GM18520 (cell line): ENCODE data around the gene TCP11L1.
A peak's percentile ranks its signal among the peaks of the same experiment; 100 is the strongest.

Source experiments
- ATAC-seq: cut with Tn5 transposase; IDR thresholded peaks from one replicate; pipeline ENCODE4 v1.9.1; 2021; ENCODE audit not compliant: unreplicated experiment

The TCP11L1 gene, protein sequence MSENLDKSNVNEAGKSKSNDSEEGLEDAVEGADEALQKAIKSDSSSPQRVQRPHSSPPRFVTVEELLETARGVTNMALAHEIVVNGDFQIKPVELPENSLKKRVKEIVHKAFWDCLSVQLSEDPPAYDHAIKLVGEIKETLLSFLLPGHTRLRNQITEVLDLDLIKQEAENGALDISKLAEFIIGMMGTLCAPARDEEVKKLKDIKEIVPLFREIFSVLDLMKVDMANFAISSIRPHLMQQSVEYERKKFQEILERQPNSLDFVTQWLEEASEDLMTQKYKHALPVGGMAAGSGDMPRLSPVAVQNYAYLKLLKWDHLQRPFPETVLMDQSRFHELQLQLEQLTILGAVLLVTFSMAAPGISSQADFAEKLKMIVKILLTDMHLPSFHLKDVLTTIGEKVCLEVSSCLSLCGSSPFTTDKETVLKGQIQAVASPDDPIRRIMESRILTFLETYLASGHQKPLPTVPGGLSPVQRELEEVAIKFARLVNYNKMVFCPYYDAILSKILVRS

GRCh38 chr11:33039274-33040032 lies at the start of gene TCP11L1:
TSS of gene TCP11L1 (plus strand) at chr11:33039572. CDS start at chr11:33043774, 4,202 bp downstream.
- ATAC-seq: peak; percentile 66

- no peak for ATAC-seq
Measured at GRCh38 chr11:32990481-32990880, 48.9 kb upstream of the TCP11L1 start.

- ATAC-seq: no peak
Measured at GRCh38 chr11:32991427-32991826, 47.9 kb upstream of the TCP11L1 start.

DNA sequence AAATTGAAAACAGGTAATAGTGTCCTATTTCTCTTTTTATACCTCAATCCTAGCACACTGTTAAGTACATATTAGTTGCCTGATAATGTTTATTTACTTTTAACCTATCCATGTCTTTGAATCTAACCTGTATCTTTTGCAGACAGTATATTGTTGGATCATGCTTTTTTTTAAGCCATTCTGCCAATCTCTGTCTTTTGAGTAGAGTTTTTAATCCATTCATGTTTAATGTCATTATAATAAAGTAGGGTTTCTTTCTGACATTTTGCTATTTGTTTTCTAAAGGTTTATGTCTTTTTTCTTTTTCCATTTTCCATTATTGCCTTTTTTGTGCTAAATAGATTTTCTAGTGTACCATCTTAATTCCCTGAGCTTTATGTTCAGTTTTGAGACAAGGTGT lies 47.5 kb upstream of the TCP11L1 start:
- no peak for ATAC-seq

GRCh38 chr11:33000181-33000580 lies 39.2 kb upstream of the TCP11L1 start:
- no peak for ATAC-seq

DNA sequence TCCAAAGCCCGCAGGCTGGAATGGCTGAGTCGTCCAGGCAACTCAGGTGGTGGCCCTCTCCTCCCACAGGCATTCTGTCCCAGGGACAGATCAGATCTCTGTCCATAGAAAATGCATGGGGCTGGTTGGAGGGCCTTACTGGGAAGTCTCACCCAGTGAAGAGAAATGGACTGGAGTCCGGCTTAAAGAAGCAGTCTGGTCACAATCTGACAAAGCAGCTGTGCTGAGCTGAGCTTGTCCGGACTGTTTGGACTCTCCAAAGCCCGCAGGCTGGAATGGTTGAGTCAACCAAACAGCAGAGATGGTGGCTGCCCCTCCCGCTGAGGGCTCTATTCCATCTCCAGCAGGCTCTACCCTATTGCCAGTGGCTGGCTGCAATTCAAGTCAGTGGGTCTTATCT lies 38.1 kb upstream of the TCP11L1 start:
- ATAC-seq: no peak

DNA sequence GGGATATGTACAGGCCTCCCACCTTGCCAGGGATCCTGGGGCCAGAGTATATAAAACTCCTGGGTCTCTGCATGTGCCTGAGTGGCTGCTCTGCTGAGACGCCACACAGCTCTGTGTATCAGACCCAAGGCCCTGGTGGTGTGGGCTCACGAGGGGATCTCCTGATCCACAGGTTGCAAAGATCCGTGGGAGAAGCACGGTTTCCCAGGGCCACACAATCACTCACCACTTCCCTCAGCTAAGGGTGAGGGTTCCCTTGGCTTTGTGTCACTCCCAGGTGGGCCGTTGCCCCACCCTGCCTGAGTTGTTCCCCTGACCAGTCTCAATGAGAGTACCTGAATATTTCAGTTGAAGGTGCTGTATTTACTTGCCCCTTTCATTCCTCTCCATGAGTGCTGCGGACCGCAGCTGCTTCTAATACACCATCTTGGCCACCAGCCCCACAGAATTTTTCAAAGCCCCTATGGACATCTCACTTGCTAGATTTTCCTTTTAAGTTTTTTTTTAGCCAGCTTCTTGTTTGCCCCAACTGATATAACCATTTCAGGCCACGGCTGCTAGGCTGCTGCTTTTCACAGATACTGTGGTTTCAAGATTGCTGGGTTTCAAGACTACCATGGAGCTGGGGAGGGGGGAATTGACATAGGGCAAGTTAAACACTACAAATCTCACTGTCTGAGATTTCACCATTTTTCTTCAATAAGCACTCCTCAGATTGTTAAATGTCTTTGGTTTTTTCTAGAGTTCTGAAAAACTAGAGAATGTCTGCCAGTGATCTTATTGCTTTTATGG lies 37.4 kb upstream of the TCP11L1 start:
- ATAC-seq: no peak

- no peak for ATAC-seq
Measured at GRCh38 chr11:33005175-33005574, 34.2 kb upstream of the TCP11L1 start.

DNA sequence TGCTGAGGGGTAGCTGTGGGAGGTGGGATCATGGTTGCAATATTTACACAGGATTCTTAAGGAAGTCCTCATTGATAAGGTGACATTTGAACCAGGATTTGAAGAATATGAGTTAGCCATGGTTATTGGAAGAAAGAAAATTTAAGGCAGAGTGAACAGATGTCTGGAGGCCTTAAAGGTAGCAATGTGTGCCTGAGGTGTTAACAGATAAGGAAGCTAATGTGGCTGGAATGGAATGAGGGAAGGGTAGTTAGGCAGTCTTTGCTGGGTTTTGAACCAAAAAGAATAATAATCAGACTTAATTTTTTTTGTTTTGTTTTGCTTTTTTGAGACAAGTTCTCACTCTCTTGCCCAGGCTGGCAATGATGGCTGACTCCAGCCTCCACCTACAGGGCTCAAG lies 33.4 kb upstream of the TCP11L1 start:
- no peak for ATAC-seq

GRCh38 chr11:33013755-33014154 lies 25.6 kb upstream of the TCP11L1 start:
- no peak for ATAC-seq

- ATAC-seq: peak; percentile 39
Measured at GRCh38 chr11:33015621-33016551, 23.5 kb upstream of the TCP11L1 start, which contains the start of gene DEPDC7. TSS of gene DEPDC7 (plus strand) at chr11:33015878. CDS start at chr11:33015956, 78 bp downstream.

DNA sequence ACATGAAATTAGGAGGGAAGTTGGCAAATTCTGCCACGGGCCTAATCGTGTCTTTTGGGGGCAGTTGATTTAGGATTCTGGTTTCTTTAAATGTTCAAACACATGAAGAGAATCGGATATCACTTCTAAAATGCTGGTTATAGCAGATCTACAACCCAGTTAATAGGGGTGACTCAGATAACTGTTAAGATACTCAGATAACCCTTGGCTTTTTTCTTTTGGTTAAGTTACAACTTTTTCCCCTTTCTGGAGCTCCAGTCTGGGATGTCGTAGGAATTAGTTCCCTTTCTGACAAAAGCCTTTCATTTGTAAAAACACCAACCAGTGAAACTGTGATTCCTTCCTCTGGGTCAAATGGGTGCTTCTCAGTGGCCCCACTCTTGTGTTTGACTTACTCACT lies 22.7 kb upstream of the TCP11L1 start:
- ATAC-seq: no peak

- no peak for ATAC-seq
Measured at GRCh38 chr11:33017478-33017877, 21.9 kb upstream of the TCP11L1 start.

GRCh38 chr11:33017965-33018364 lies 21.4 kb upstream of the TCP11L1 start:
- ATAC-seq: no peak

- no peak for ATAC-seq
Measured at GRCh38 chr11:33018840-33019239, 20.5 kb upstream of the TCP11L1 start.

- no peak for ATAC-seq
Measured at GRCh38 chr11:33021501-33021900, 17.9 kb upstream of the TCP11L1 start.

- no peak for ATAC-seq
Measured at GRCh38 chr11:33021937-33022336, 17.4 kb upstream of the TCP11L1 start.

DNA sequence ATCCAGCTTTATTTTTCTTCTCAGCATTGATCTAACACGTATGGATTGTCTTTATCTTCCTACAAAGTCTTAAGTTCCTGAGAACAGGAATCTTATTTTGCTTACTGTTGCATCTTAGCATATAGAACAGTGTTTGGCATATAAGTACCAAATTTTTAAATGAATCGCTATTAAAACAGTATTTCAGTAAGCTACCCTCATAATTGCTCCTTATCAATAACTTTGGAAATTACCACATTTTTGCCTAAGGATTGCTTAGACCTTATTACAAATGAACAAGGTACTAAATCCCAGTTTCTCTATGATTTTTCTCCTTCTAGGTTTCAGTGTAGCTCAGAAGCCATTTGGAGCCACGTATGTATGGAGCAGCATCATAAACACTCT lies 14.0 kb upstream of the TCP11L1 start:
- ATAC-seq: no peak

DNA sequence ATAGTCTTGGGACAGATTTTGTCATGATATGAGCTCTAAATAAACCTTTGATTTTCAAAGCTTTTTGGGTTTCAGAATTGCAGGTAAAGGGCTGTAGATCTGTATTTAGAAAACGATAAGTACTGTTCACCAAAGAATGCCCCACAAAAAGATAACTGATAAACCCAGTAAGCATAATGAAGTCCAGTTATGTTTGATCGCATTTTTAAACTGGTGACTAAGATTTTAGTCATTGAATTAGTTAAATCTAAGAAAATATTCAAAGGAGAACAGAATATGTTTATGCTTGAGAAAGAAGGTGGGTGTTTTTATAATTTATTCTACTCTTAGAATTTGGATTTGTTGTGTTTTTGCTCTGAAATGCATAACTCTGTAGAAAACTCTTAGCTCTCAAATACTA lies 12.1 kb upstream of the TCP11L1 start:
- no peak for ATAC-seq
